ENCODE data around the gene CPED1. TPM values are rescaled to one million over a fixed set of nuclear protein-coding genes. Genes with fewer than 3 reads are reported as not detected.
"Not testable (repeated sequence)": the region's sequence is repeated elsewhere in the genome, so short reads cannot be mapped to it uniquely, and the experiment has no call there.

The CPED1 gene
- total RNA-seq, 2 donors from 2014 or later: 77.4 to 126 TPM

- DNase-seq (ENCODE audit: low spot score) (no peak), ATAC-seq (ENCODE audit: insufficient number of reproducible peaks, low FRiP score, low read depth) (no peak)
- H3K27me3 ChIP-seq (replicated peaks; ENCODE audit: insufficient read depth): no peaks in the 10 kb centered on the region
- H3K4me1 ChIP-seq (ENCODE audit: control insufficient read depth in 1 of 2, low read depth in 2 of 2): peaks cover 14 to 24% of the 10 kb centered on the region in 2 donors
- peaks cover 4% of the 10 kb centered on the region for H3K36me3 ChIP-seq
- H3K9me3 ChIP-seq: no peaks in the 10 kb centered on the region
- H3K27ac ChIP-seq: no peak overlapping the region
- no peak for TF ChIP-seq CTCF (IDR thresholded peaks at IDR 0.05)
- H3K4me3 ChIP-seq: no peak overlapping the region
These were observed 226.1 kb downstream of the CPED1 start for GRCh38 chr7:121214657-121215056.

- no peak for TF ChIP-seq CTCF (IDR thresholded peaks at IDR 0.05)
- Histone ChIP-seq H3K27me3 (replicated peaks; ENCODE audit: insufficient read depth) (no peaks in the 10 kb centered on the region), H3K9me3 (peaks cover 8% of the 10 kb centered on the region), H3K4me3 (no peak overlapping the region), H3K4me1 (ENCODE audit: control insufficient read depth in 1 of 2, low read depth in 2 of 2) (peaks cover 8 to 10% of the 10 kb centered on the region in 2 donors), H3K27ac (no peak overlapping the region), H3K36me3 (peaks cover 4% of the 10 kb centered on the region)
- ATAC-seq (ENCODE audit: insufficient number of reproducible peaks, low FRiP score, low read depth) (no peak), DNase-seq (ENCODE audit: low spot score) (no peak)
These were observed 230.5 kb downstream of the CPED1 start for GRCh38 chr7:121219026-121219425.

- H3K4me1 ChIP-seq (ENCODE audit: control insufficient read depth in 1 of 2, low read depth in 2 of 2); ATAC-seq (ENCODE audit: insufficient number of reproducible peaks, low FRiP score, low read depth); H3K27me3 ChIP-seq (replicated peaks; ENCODE audit: insufficient read depth): not testable (repeated sequence)
These were observed 232.6 kb downstream of the CPED1 start for GRCh38 chr7:121221108-121221507.

GRCh38 chr7:121228779-121229178 lies 240.3 kb downstream of the CPED1 start:
- ATAC-seq (ENCODE audit: insufficient number of reproducible peaks, low FRiP score, low read depth) (no peak), DNase-seq (ENCODE audit: low spot score) (no peak)
- Histone ChIP-seq H3K27ac (no peak overlapping the region), H3K4me1 (ENCODE audit: control insufficient read depth in 1 of 2, low read depth in 2 of 2) (no peaks in the 10 kb centered on the region), H3K9me3 (no peaks in the 10 kb centered on the region), H3K4me3 (no peak overlapping the region), H3K36me3 (no peaks in the 10 kb centered on the region), H3K27me3 (replicated peaks; ENCODE audit: insufficient read depth) (no peaks in the 10 kb centered on the region)
- TF ChIP-seq CTCF (IDR thresholded peaks at IDR 0.05): no peak

More at GRCh38 chr7:121221108-121221507, 232.6 kb downstream of the CPED1 start:
- H3K36me3 ChIP-seq; H3K9me3 ChIP-seq; H3K4me3 ChIP-seq; DNase-seq (ENCODE audit: low spot score); H3K27ac ChIP-seq: not testable (repeated sequence)

GRCh38 chr7:121235201-121235600 lies 246.7 kb downstream of the CPED1 start:
- no peaks in the 10 kb centered on the region for H3K27me3 ChIP-seq (replicated peaks; ENCODE audit: insufficient read depth)
- peaks cover 10% of the 10 kb centered on the region for H3K36me3 ChIP-seq
- no peaks in the 10 kb centered on the region for H3K9me3 ChIP-seq
- no peak overlapping the region for H3K4me3 ChIP-seq
- TF ChIP-seq CTCF (IDR thresholded peaks at IDR 0.05): no peak
- H3K4me1 ChIP-seq (ENCODE audit: control insufficient read depth in 1 of 2, low read depth in 2 of 2): peaks cover 3 to 9% of the 10 kb centered on the region in 2 donors
- ATAC-seq (ENCODE audit: insufficient number of reproducible peaks, low FRiP score, low read depth) (no peak), DNase-seq (ENCODE audit: low spot score) (no peak)
- H3K27ac ChIP-seq: no peak overlapping the region

DNA sequence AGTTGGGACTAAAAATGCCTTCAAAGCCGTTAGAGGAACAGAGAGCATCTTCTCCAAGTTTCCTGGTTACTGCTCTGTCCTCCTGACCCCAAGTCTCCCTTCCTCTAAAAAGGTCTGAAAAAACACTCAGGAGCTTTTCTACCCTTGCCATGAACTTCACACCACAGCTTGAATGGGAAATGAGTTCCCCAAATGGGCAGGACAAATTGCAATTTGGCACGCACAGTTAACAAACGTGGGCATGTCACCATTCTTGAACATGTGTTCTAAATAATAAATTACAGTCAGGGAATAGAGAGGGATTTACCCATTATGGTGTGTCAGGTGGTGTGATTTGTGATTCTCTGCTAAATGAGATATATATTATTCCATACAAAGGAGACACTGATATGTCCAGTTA lies 249.1 kb downstream of the CPED1 start:
- TF ChIP-seq CTCF (IDR thresholded peaks at IDR 0.05): no peak
- Histone ChIP-seq H3K4me1 (ENCODE audit: control insufficient read depth in 1 of 2, low read depth in 2 of 2) (peaks cover 3 to 9% of the 10 kb centered on the region in 2 donors), H3K27me3 (replicated peaks; ENCODE audit: insufficient read depth) (no peaks in the 10 kb centered on the region), H3K27ac (no peak overlapping the region), H3K36me3 (peaks cover 10% of the 10 kb centered on the region), H3K4me3 (no peak overlapping the region), H3K9me3 (no peaks in the 10 kb centered on the region)
- no peak for ATAC-seq (ENCODE audit: insufficient number of reproducible peaks, low FRiP score, low read depth)
- DNase-seq (ENCODE audit: low spot score): no peak
